OCI-LY1 (cell line): ENCODE results near the gene PTGES.
"Not testable (repeated sequence)": the region's sequence is repeated elsewhere in the genome, so short reads cannot be mapped to it uniquely, and the experiment has no call there.

Experiments
- H2AFZ ChIP-seq: fragments of 200-600 bp; sonication (generic), shearing (Covaris generic); 2 replicates; pipeline ENCODE4 v1.6.0; 2014; ENCODE audit warnings: antibody characterized with exemption, mild to moderate bottlenecking, low read length
- H3F3A ChIP-seq: fragments of 200-600 bp; sonication (generic), shearing (Covaris generic); 2 replicates; pipeline ENCODE4 v1.6.0; 2014; ENCODE audit warnings: mild to moderate bottlenecking, antibody characterized with exemption, low read length, moderate library complexity; ENCODE audit not compliant: insufficient read depth
- H3K27ac ChIP-seq: fragments of 200-600 bp; sonication (generic); 2 replicates; pipeline ENCODE4 v1.5.1; 2014; ENCODE audit warnings: low read length, mixed run types, mild to moderate bottlenecking, low read depth; ENCODE audit not compliant: poor library complexity, severe bottlenecking
- H3K27me3 ChIP-seq: fragments of 200-600 bp; sonication (generic); 2 replicates; pipeline ENCODE4 v1.6.0; 2014; ENCODE audit warnings: antibody characterized with exemption, mild to moderate bottlenecking, low read length, moderate library complexity; ENCODE audit not compliant: insufficient read depth
- H3K36me3 ChIP-seq: fragments of 200-600 bp; sonication (generic); 2 replicates; pipeline ENCODE4 v1.6.1; 2014; ENCODE audit warnings: mild to moderate bottlenecking, antibody characterized with exemption, low read length, moderate library complexity, mixed read lengths; ENCODE audit not compliant: insufficient read depth
- H3K4me1 ChIP-seq: fragments of 200-600 bp; sonication (generic); 2 replicates; pipeline ENCODE4 v1.5.1; 2014; ENCODE audit warnings: mild to moderate bottlenecking, low read length, moderate library complexity; ENCODE audit not compliant: insufficient read depth, severe bottlenecking
- H3K4me2 ChIP-seq: fragments of 200-600 bp; sonication (generic), shearing (Covaris generic); 2 replicates; pipeline ENCODE4 v1.6.1; 2014; ENCODE audit warnings: low read length
- H3K4me3 ChIP-seq: fragments of 200-600 bp; sonication (generic); 2 replicates; pipeline ENCODE4 v1.5.1; 2014; ENCODE audit warnings: low read length, low read depth, mild to moderate bottlenecking, mixed read lengths; ENCODE audit not compliant: poor library complexity, severe bottlenecking
- H3K79me2 ChIP-seq: fragments of 200-600 bp; shearing (Covaris generic); 2 replicates; pipeline ENCODE4 v1.6.1; 2016; ENCODE audit warnings: mixed run types, low read length, mixed read lengths; ENCODE audit not compliant: insufficient read depth
- H3K9ac ChIP-seq: fragments of 200-600 bp; sonication (generic), shearing (Covaris generic); 2 replicates; pipeline ENCODE4 v1.6.1; 2014; ENCODE audit warnings: mild to moderate bottlenecking, low read length, mixed read lengths
- H3K9me2 ChIP-seq: fragments of 200-600 bp; sonication (generic), shearing (Covaris generic); 2 replicates; pipeline ENCODE4 v1.6.1; 2014; ENCODE audit warnings: low read depth, mild to moderate bottlenecking, low read length, mixed read lengths
- H3K9me3 ChIP-seq: fragments of 200-600 bp; shearing (Covaris generic); 2 replicates; pipeline ENCODE4 v1.6.1; 2014; ENCODE audit warnings: low read length, mixed read lengths
- H4K20me1 ChIP-seq: fragments of 200-600 bp; sonication (generic), shearing (Covaris generic); 2 replicates; pipeline ENCODE4 v1.6.0; 2016; ENCODE audit warnings: mild to moderate bottlenecking, low read length; ENCODE audit not compliant: insufficient read depth
- EZH2 ChIP-seq: fragments of 200-600 bp; sonication (generic), shearing (Covaris generic); IDR thresholded peaks from 2 replicates; pipeline ENCODE4 v1.8.0; 2017; ENCODE audit warnings: borderline replicate concordance, mixed run types, mild to moderate bottlenecking, antibody characterized with exemption, low read length, moderate library complexity, mixed read lengths
- TF ChIP-seq, protein P1 (sequence below): fragments of 200-600 bp; sonication (generic), shearing (Covaris generic); IDR thresholded peaks from 2 replicates; pipeline ENCODE4 v1.5.1; 2017; ENCODE audit warnings: mild to moderate bottlenecking, antibody characterized with exemption, low read length, moderate library complexity, mixed read lengths

Gene PTGES

GRCh38 chr9:129776938-129777768, 24.3 kb upstream of the PTGES start:
- no peaks in the 10 kb centered on the region for H3K79me2 ChIP-seq
- no peak overlapping the region for H3K27ac ChIP-seq
- H2AFZ ChIP-seq, result no peak overlapping the region
- no peak overlapping the region for H3K4me3 ChIP-seq
- TF ChIP-seq, protein P1, sequence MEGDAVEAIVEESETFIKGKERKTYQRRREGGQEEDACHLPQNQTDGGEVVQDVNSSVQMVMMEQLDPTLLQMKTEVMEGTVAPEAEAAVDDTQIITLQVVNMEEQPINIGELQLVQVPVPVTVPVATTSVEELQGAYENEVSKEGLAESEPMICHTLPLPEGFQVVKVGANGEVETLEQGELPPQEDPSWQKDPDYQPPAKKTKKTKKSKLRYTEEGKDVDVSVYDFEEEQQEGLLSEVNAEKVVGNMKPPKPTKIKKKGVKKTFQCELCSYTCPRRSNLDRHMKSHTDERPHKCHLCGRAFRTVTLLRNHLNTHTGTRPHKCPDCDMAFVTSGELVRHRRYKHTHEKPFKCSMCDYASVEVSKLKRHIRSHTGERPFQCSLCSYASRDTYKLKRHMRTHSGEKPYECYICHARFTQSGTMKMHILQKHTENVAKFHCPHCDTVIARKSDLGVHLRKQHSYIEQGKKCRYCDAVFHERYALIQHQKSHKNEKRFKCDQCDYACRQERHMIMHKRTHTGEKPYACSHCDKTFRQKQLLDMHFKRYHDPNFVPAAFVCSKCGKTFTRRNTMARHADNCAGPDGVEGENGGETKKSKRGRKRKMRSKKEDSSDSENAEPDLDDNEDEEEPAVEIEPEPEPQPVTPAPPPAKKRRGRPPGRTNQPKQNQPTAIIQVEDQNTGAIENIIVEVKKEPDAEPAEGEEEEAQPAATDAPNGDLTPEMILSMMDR, result no peak
- TF ChIP-seq EZH2, result no peak
- 0 out of 2 replicates have a peak, but pooled peaks cover 12% of the 10 kb centered on the region for H3K27me3 ChIP-seq
- H3K4me2 ChIP-seq, result no peak overlapping the region
- H3K9ac ChIP-seq, result no peak overlapping the region
- H3F3A ChIP-seq, result no peaks in the 10 kb centered on the region
- no peaks in the 10 kb centered on the region for H3K9me2 ChIP-seq
- H3K4me1 ChIP-seq, result no peaks in the 10 kb centered on the region
- H3K36me3 ChIP-seq, result no peaks in the 10 kb centered on the region
- H4K20me1 ChIP-seq, result no peaks in the 10 kb centered on the region
- H3K9me3 ChIP-seq, result no peaks in the 10 kb centered on the region

GRCh38 chr9:129776566-129776937, 23.7 kb upstream of the PTGES start:
- H3K27me3 ChIP-seq, result 0 out of 2 replicates have a peak, but pooled peaks cover 12% of the 10 kb centered on the region
- no peak overlapping the region for H3K4me2 ChIP-seq
- H4K20me1 ChIP-seq, result no peaks in the 10 kb centered on the region
- no peak overlapping the region for H3K9ac ChIP-seq
- no peak overlapping the region for H3K4me3 ChIP-seq
- H2AFZ ChIP-seq, result no peak overlapping the region
- TF ChIP-seq, protein P1, result no peak
- TF ChIP-seq EZH2, result no peak
- no peaks in the 10 kb centered on the region for H3K9me3 ChIP-seq
- H3K36me3 ChIP-seq, result no peaks in the 10 kb centered on the region
- no peak overlapping the region for H3K27ac ChIP-seq
- no peaks in the 10 kb centered on the region for H3F3A ChIP-seq
- no peaks in the 10 kb centered on the region for H3K4me1 ChIP-seq
- no peaks in the 10 kb centered on the region for H3K9me2 ChIP-seq
- no peaks in the 10 kb centered on the region for H3K79me2 ChIP-seq

DNA sequence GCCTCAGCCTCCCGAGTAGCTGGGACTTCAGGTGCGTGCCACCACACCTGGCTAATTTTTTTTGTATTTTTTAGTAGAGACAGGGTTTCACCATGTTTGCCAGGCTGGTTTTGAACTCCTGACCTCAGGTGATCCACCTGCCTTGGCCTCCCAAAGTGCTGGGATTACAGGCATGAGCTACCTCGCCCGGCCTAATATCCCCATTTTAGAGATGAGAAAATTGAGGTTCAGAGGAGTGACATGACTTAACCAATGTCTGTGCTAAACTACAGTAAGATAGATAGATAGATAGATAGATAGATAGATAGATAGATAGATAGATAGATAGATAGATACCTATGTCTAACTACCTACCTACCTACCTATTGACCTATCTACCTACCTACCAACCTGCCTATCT, 23.3 kb upstream of the PTGES start:
- H3K4me1 ChIP-seq, H3K4me2 ChIP-seq, H2AFZ ChIP-seq, H3K27ac ChIP-seq, H3K36me3 ChIP-seq, H3K9me2 ChIP-seq, H3K9me3 ChIP-seq, H3F3A ChIP-seq, H3K9ac ChIP-seq, H3K4me3 ChIP-seq, H4K20me1 ChIP-seq, H3K79me2 ChIP-seq: not testable (repeated sequence)
- 0 out of 2 replicates have a peak, but pooled peaks cover 12% of the 10 kb centered on the region for H3K27me3 ChIP-seq

DNA sequence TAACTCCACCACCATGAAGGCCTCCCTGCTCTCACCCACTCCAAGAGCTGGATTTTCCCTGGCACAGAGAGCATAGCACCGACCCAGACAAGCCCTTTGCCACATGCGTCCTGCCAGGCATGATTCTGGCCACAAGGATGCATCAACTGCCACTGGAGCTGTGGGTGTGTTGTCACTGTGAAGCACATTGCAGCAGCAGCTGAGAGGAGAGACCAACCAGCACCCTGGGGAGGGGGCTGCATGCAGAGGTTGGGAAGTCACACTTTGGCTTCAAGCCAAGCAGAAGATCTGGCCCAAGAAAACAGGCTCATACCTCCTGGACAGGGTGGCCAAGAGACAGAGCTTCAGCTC, 22.6 kb upstream of the PTGES start:
- no peak overlapping the region for H3K27ac ChIP-seq
- no peak overlapping the region for H3K4me2 ChIP-seq
- H3K27me3 ChIP-seq, result 0 out of 2 replicates have a peak, but pooled peaks cover 12% of the 10 kb centered on the region
- H2AFZ ChIP-seq, result no peak overlapping the region
- H3K79me2 ChIP-seq, result no peaks in the 10 kb centered on the region
- no peaks in the 10 kb centered on the region for H3F3A ChIP-seq
- H3K4me3 ChIP-seq, result no peak overlapping the region
- no peaks in the 10 kb centered on the region for H3K4me1 ChIP-seq
- no peaks in the 10 kb centered on the region for H3K9me3 ChIP-seq
- no peaks in the 10 kb centered on the region for H4K20me1 ChIP-seq
- H3K36me3 ChIP-seq, result no peaks in the 10 kb centered on the region
- no peaks in the 10 kb centered on the region for H3K9me2 ChIP-seq
- no peak for TF ChIP-seq EZH2
- TF ChIP-seq, protein P1, result no peak
- no peak overlapping the region for H3K9ac ChIP-seq
